ENCODE data around the gene TOM1L1.

DNA sequence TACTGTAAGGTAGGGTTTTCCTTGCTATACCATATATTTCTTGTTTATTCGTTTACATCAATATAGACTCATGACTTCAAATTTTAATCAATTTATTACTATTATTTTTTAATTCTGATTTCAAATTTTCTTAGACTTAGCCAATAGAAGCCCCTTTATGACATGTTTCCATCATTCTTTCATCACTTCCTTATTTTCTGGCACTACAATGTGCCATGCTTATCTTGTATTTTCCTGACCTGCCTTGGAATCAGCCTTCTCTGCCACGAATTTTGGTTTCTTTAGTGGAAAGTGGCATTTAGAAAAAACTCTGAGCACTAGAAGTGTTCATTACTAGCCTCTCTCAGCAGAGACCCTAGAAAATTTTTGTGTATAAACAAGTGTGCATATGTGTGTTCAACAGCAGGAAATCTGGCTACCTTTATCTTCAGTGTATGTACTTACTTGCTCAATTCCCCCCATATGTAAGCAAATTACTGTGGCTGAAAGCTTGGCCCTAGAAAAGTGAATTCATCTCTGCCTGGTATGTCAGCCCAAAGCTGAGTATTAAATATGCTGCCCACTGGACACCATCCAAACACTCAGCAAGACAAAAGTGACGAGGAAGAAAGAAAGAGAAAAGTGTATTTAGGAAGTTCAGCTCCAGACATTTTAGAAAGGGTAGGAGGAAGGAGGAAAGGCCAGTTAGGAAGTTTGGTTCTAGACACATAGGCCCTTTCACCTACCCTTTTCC, 71.9 kb downstream of the TOM1L1 start:
- TF ChIP-seq EP300 (IDR thresholded peaks at IDR 0.05; ENCODE audit: borderline replicate concordance in 1 of 2, low read depth in 2 of 2, low read length in 2 of 2) (no peak), POLR2AphosphoS5 (IDR thresholded peaks at IDR 0.05; ENCODE audit: low read depth, low read length) (no peak), JUN (IDR thresholded peaks at IDR 0.05; ENCODE audit: low read depth, low read length) (no peak), CTCF (IDR thresholded peaks at IDR 0.05; ENCODE audit: control extremely low read depth in 1 of 3, insufficient read depth in 1 of 3, low read depth in 1 of 3, low read length in 3 of 3) (no peak), SIN3A (conservative IDR thresholded peaks at IDR 0.05 in 1 of 2, IDR thresholded peaks at IDR 0.05 in 1 of 2; ENCODE audit: low read depth in 1 of 2, low read length in 2 of 2) (no peak), SP2 (IDR thresholded peaks at IDR 0.05; ENCODE audit: low read length) (no peak), JUND (IDR thresholded peaks at IDR 0.05; ENCODE audit: low read length) (no peak), TBP (IDR thresholded peaks at IDR 0.05; ENCODE audit: low read depth, low read length) (no peak), YY1 (IDR thresholded peaks at IDR 0.05; ENCODE audit: low read depth, low read length) (no peak), CBX5 (IDR thresholded peaks at IDR 0.05; ENCODE audit: low read depth, low read length) (no peak), EGR1 (IDR thresholded peaks at IDR 0.05; ENCODE audit: borderline replicate concordance, low read depth, low read length) (no peak)
